OCI-LY7 (cell line): ENCODE data around the gene PACS1. TPM values are rescaled to one million over a fixed set of nuclear protein-coding genes. Genes with fewer than 3 reads are reported as not detected.

Experiments
- BruUV-seq: library from RNA; stranded (reverse); fragments of 400-500 nt; replicated peaks from 2 replicates; lab custom pipeline; 2021; lab: Mats Ljungman, UMichigan
- CTCF ChIA-PET: fragments of 300-600 bp; sonication (Branson Sonifier 250); formaldehyde crosslinking; loops from one replicate; lab custom pipeline; 2022; ENCODE audit warnings: antibody characterized with exemption; ENCODE audit not compliant: unreplicated experiment; lab: Charles Lee
- POLR2A ChIA-PET: fragments of 300-600 bp; sonication (Branson Sonifier 250); formaldehyde crosslinking; loops from one replicate; lab custom pipeline; 2022; ENCODE audit warnings: antibody characterized with exemption; lab: Charles Lee
- DNase-seq: peaks from one replicate; pipeline ENCODE4 v3.0.0-alpha.2; 2015; ENCODE audit warnings: low spot score
- H2AFZ ChIP-seq: fragments of 200-600 bp; sonication (generic), shearing (Covaris generic); 2 replicates; pipeline ENCODE4 v1.6.1; 2014; ENCODE audit warnings: mild to moderate bottlenecking, antibody characterized with exemption, low read length, moderate library complexity
- H3K27ac ChIP-seq: fragments of 200-600 bp; sonication (generic); 2 replicates; pipeline ENCODE4 v1.5.1; 2014; ENCODE audit warnings: mixed run types, low read depth, mild to moderate bottlenecking, moderate library complexity, low read length, inconsistent platforms; ENCODE audit not compliant: poor library complexity, severe bottlenecking
- H3K36me3 ChIP-seq: fragments of 200-600 bp; sonication (generic); 2 replicates; pipeline ENCODE4 v1.6.1; 2014; ENCODE audit warnings: mild to moderate bottlenecking, antibody characterized with exemption, low read length, moderate library complexity, mixed read lengths; ENCODE audit not compliant: insufficient read depth
- H3K4me1 ChIP-seq: fragments of 200-600 bp; sonication (generic); 2 replicates; pipeline ENCODE4 v1.5.1; 2014; ENCODE audit warnings: mild to moderate bottlenecking, low read length; ENCODE audit not compliant: insufficient read depth, poor library complexity, severe bottlenecking
- H3K4me2 ChIP-seq: fragments of 200-600 bp; sonication (generic); 2 replicates; pipeline ENCODE4 v1.6.1; 2014; ENCODE audit warnings: mild to moderate bottlenecking, low read length
- H3K4me3 ChIP-seq: fragments of 200-600 bp; sonication (generic); 2 replicates; pipeline ENCODE4 v1.5.1; 2014; ENCODE audit warnings: mild to moderate bottlenecking, low read depth, low read length; ENCODE audit not compliant: poor library complexity, severe bottlenecking
- H3K79me2 ChIP-seq: fragments of 200-600 bp; sonication (generic); 2 replicates; pipeline ENCODE4 v1.6.1; 2016; ENCODE audit warnings: low read depth, mild to moderate bottlenecking, low read length, moderate library complexity, mixed read lengths; ENCODE audit not compliant: insufficient read depth
- H3K9me2 ChIP-seq: fragments of 200-600 bp; sonication (generic); 2 replicates; pipeline ENCODE4 v1.6.1; 2016; ENCODE audit warnings: mild to moderate bottlenecking, low read length, mixed read lengths; ENCODE audit not compliant: insufficient read depth
- H3K9me3 ChIP-seq: fragments of 200-600 bp; sonication (generic); 2 replicates; pipeline ENCODE4 v1.6.1; 2014; ENCODE audit warnings: mild to moderate bottlenecking, mixed run types, low read length, mixed read lengths
- H4K20me1 ChIP-seq: fragments of 200-600 bp; sonication (generic); 2 replicates; pipeline ENCODE4 v1.6.1; 2014; ENCODE audit warnings: mild to moderate bottlenecking, antibody characterized with exemption, low read length, moderate library complexity, mixed read lengths; ENCODE audit not compliant: insufficient read depth
- CTCF ChIP-seq: fragments of 200-600 bp; sonication (generic); conservative IDR thresholded peaks from 2 replicates; pipeline ENCODE4 v1.5.1; 2014; ENCODE audit warnings: mild to moderate bottlenecking, antibody characterized with exemption, low read length, moderate library complexity, mixed read lengths
- EZH2phosphoT487 ChIP-seq: fragments of 200-600 bp; sonication (generic); IDR thresholded peaks from 2 replicates; pipeline ENCODE4 v1.6.1; 2018; ENCODE audit warnings: low read depth, borderline replicate concordance, mild to moderate bottlenecking, mixed run types, antibody characterized with exemption, low read length, moderate library complexity, mixed read lengths
- intact Hi-C: fragments of 100-400 bp; cut with micrococcal nuclease; formaldehyde crosslinking; loops from one replicate; pipeline ENCODE4 v1.10.0; 2022; ENCODE audit not compliant: unreplicated experiment
- total RNA-seq, 2 experiments: library from RNA; depleted of rRNA in 1 of 2; stranded (reverse); fragments of >200 nt in 1 of 2; shearing (Covaris generic) in 1 of 2; gene quantifications; 2 replicates each; pipeline ENCODE4 v1.2.3, GENCODE V29; 2014 to 2022

PACS1 gene
- total RNA-seq, 2 experiments from 2014 or later: 23.7 to 52.5 TPM

DNA sequence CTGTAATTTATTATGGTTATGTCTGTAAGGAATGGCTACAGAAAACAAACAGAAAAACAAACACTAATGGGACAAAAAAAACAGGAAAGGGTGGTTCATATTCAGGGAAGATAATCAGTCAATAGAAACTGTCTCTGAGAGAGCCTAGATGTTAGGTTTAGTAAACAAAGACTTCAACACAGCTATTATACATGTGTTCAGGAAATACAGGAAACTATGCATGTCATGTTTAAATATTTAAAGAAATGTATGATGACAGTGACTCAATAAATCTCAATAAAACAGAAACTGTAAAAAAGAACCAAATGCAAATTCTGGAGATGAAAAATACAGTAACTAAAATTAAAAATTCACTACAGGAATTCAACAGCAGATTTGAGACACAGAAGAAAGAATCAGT lies 76.0 kb downstream of the PACS1 start:
- Histone ChIP-seq H2AFZ (no peak overlapping the region), H3K4me1 (no peaks in the 10 kb centered on the region), H3K4me2 (no peak overlapping the region), H3K9me3 (peaks cover 9% of the 10 kb centered on the region; the same call in 1 of the 2 replicates), H3K27ac (no peak overlapping the region), H3K79me2 (no peaks in the 10 kb centered on the region), H3K9me2 (no peaks in the 10 kb centered on the region), H4K20me1 (no peaks in the 10 kb centered on the region), H3K36me3 (no peaks in the 10 kb centered on the region; the same call in 1 of the 2 replicates), H3K4me3 (no peak overlapping the region)
- no peak for TF ChIP-seq CTCF
- no peak for TF ChIP-seq EZH2phosphoT487
- ChIA-PET CTCF (no interaction called here), POLR2A (no interaction called here)
- DNase-seq: no peak
- BruUV-seq: TSS peak; percentile 23
- intact Hi-C loops: no loop called here

GRCh38 chr11:66146940-66147339 lies 76.9 kb downstream of the PACS1 start:
- no peaks in the 10 kb centered on the region for H3K79me2 ChIP-seq

More at GRCh38 chr11:66146940-66147339, 76.9 kb downstream of the PACS1 start:
- no peak overlapping the region for H2AFZ ChIP-seq
- no peak for TF ChIP-seq CTCF
- TF ChIP-seq EZH2phosphoT487: no peak
- intact Hi-C loops: no loop called here
- DNase-seq: no peak
- CTCF ChIA-PET: no interaction called here
- no peaks in the 10 kb centered on the region for H3K4me1 ChIP-seq
- no peaks in the 10 kb centered on the region for H3K9me2 ChIP-seq
- no peak overlapping the region for H3K4me2 ChIP-seq
- BruUV-seq: no TSS peak
- POLR2A ChIA-PET: no interaction called here
- H3K4me3 ChIP-seq: no peak overlapping the region
- no peak overlapping the region for H3K27ac ChIP-seq
- peaks cover 9% of the 10 kb centered on the region; the same call in 1 of the 2 replicates for H3K9me3 ChIP-seq
- H3K36me3 ChIP-seq: no peaks in the 10 kb centered on the region; the same call in 1 of the 2 replicates
- H4K20me1 ChIP-seq: no peaks in the 10 kb centered on the region
